HUES48 (cell line): ENCODE measurements around the gene MMP13.
"Not testable (repeated sequence)": the region's sequence is repeated elsewhere in the genome, so short reads cannot be mapped to it uniquely, and the experiment has no call there.

Experiments used
- H3K27ac ChIP-seq: one replicate; pipeline ENCODE4 v1.7.0; 2013; ENCODE audit warnings: low read depth, low read length, inconsistent platforms
- H3K27me3 ChIP-seq: 2 replicates; pipeline ENCODE4 v1.6.1; 2013; ENCODE audit warnings: mild to moderate bottlenecking, low read length; ENCODE audit not compliant: control insufficient read depth, insufficient read depth
- H3K36me3 ChIP-seq: 2 replicates; pipeline ENCODE4 v1.6.1; 2013; ENCODE audit warnings: low read length; ENCODE audit not compliant: control insufficient read depth, insufficient read depth
- H3K4me1 ChIP-seq: 2 replicates; pipeline ENCODE4 v1.6.1; 2013; ENCODE audit warnings: mild to moderate bottlenecking, low read length; ENCODE audit not compliant: control insufficient read depth, insufficient read depth
- H3K4me3 ChIP-seq: 2 replicates; pipeline ENCODE4 v1.5.1; 2013; ENCODE audit warnings: mild to moderate bottlenecking, low read depth, low read length
- H3K9ac ChIP-seq: 2 replicates; pipeline ENCODE4 v1.6.1; 2013; ENCODE audit warnings: mild to moderate bottlenecking, low read depth, low read length, moderate library complexity
- H3K9me3 ChIP-seq: 2 replicates; pipeline ENCODE4 v1.6.1; 2013; ENCODE audit warnings: low read length; ENCODE audit not compliant: control insufficient read depth, insufficient read depth

MMP13 gene

GRCh38 chr11:102973698-102974097 lies 18.2 kb upstream of the MMP13 start:
- H3K9ac ChIP-seq, H3K36me3 ChIP-seq, H3K27me3 ChIP-seq, H3K27ac ChIP-seq, H3K4me3 ChIP-seq, H3K9me3 ChIP-seq, H3K4me1 ChIP-seq: not testable (repeated sequence)

GRCh38 chr11:102972853-102973252 lies 17.3 kb upstream of the MMP13 start:
- no peak overlapping the region for H3K4me3 ChIP-seq
- H3K9me3 ChIP-seq = no peaks in the 10 kb centered on the region
- H3K9ac ChIP-seq = no peak overlapping the region
- H3K4me1 ChIP-seq = peaks cover 5% of the 10 kb centered on the region; the same call in 1 of the 2 replicates
- no peaks in the 10 kb centered on the region for H3K27me3 ChIP-seq
- H3K36me3 ChIP-seq = no peaks in the 10 kb centered on the region
- H3K27ac ChIP-seq = no peak overlapping the region

- H3K4me3 ChIP-seq = no peak overlapping the region
- no peak overlapping the region for H3K27ac ChIP-seq
- no peaks in the 10 kb centered on the region for H3K36me3 ChIP-seq
- H3K4me1 ChIP-seq = peaks cover 5% of the 10 kb centered on the region; the same call in 1 of the 2 replicates
- H3K9ac ChIP-seq = no peak overlapping the region
- no peaks in the 10 kb centered on the region for H3K27me3 ChIP-seq
- H3K9me3 ChIP-seq = no peaks in the 10 kb centered on the region
These were observed 16.2 kb upstream of the MMP13 start for GRCh38 chr11:102971766-102972165.

DNA sequence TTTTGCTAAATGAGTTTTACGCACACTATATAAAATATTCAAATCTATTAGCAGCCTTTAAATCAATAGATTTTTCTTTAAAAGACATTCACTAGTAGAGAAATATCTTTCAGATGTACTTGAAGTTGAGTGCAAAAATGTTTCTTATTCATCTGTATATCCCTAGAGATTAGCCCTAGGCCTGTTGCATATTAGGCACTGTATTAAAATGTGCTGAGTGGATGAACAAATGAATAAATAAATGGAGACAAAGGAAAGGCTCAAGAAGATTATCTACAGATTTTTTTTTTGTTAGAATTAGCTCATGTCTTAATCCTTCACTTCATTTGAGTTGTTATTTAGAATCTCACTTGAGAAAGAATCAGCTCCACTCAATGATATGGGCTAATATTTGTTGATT lies 12.0 kb upstream of the MMP13 start:
- peaks cover 5% of the 10 kb centered on the region; the same call in 1 of the 2 replicates for H3K4me1 ChIP-seq
- H3K27me3 ChIP-seq = no peaks in the 10 kb centered on the region
- no peak overlapping the region for H3K9ac ChIP-seq
- H3K9me3 ChIP-seq = no peaks in the 10 kb centered on the region
- H3K27ac ChIP-seq = no peak overlapping the region
- no peak overlapping the region for H3K4me3 ChIP-seq
- H3K36me3 ChIP-seq = no peaks in the 10 kb centered on the region

GRCh38 chr11:102966011-102966410 lies 10.5 kb upstream of the MMP13 start:
- Histone ChIP-seq H3K9ac (no peak overlapping the region), H3K27me3 (no peaks in the 10 kb centered on the region), H3K27ac (no peak overlapping the region), H3K9me3 (no peaks in the 10 kb centered on the region), H3K4me3 (no peak overlapping the region), H3K4me1 (peaks cover 3% of the 10 kb centered on the region; the same call in 1 of the 2 replicates), H3K36me3 (no peaks in the 10 kb centered on the region)

DNA sequence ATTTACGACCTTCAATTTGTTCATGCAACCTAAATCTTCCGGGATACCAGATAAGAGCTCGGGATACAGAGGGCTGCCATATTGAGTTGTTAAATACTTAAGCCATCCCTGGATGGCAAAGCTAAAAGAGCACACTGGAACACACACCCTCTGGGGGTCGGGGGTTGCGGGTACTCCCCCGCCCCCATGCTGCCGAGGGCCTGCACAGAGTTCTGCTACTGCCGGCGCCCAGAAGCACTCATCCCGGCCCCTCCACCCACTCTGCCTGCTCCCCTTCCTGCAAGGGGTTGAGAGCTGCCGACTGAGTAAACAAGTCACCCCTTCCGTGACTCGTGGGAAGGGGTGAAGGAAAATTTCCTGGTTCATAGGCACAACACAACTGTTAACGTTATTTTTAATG lies 9.3 kb upstream of the MMP13 start:
- Histone ChIP-seq H3K4me3 (no peak overlapping the region), H3K36me3 (no peaks in the 10 kb centered on the region), H3K9ac (no peak overlapping the region), H3K9me3 (no peaks in the 10 kb centered on the region), H3K27ac (no peak overlapping the region), H3K4me1 (no peaks in the 10 kb centered on the region), H3K27me3 (no peaks in the 10 kb centered on the region)

- Histone ChIP-seq H3K9me3 (no peaks in the 10 kb centered on the region), H3K4me1 (no peaks in the 10 kb centered on the region), H3K36me3 (no peaks in the 10 kb centered on the region)
These were observed 2.4 kb upstream of the MMP13 start for GRCh38 chr11:102957953-102958352.

DNA sequence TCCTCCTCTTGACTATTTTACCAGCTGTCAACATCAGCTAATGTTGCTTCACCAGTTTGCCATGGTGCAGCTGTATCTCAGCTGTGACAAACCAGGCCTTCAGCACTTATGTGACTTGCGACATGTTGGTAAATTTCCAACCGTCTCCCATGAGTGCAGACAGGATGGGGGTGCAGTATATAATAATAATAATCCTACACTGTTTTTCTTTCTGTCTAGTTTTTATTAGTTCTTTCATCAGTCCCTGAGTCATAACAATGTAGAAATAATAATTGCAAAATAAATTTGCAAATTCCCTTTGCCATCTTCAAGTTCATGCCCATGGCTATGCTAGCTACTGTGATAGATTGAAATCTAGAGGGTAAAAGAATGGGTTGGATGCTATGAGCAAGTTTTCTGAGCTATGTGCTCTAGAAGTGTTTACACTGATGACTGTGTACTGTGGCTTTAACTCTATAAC lies 4.9 kb downstream of the MMP13 start:
- Histone ChIP-seq H3K36me3 (no peaks in the 10 kb centered on the region), H3K9me3 (no peaks in the 10 kb centered on the region), H3K4me3 (no peak overlapping the region), H3K9ac (no peak overlapping the region), H3K27ac (no peak overlapping the region), H3K4me1 (no peaks in the 10 kb centered on the region), H3K27me3 (no peaks in the 10 kb centered on the region)

More at GRCh38 chr11:102957953-102958352, 2.4 kb upstream of the MMP13 start:
- H3K4me3 ChIP-seq = no peak overlapping the region
- H3K9ac ChIP-seq = no peak overlapping the region
- no peak overlapping the region for H3K27ac ChIP-seq
- H3K27me3 ChIP-seq = no peaks in the 10 kb centered on the region

- Histone ChIP-seq H3K9ac (no peak overlapping the region), H3K4me3 (no peak overlapping the region), H3K9me3 (no peaks in the 10 kb centered on the region), H3K36me3 (no peaks in the 10 kb centered on the region), H3K4me1 (no peaks in the 10 kb centered on the region), H3K27ac (no peak overlapping the region), H3K27me3 (no peaks in the 10 kb centered on the region)
These were observed 9.3 kb downstream of the MMP13 start for GRCh38 chr11:102946237-102946636.

GRCh38 chr11:102940714-102941588 lies 14.6 kb downstream of the MMP13 start:
- H3K36me3 ChIP-seq = no peaks in the 10 kb centered on the region
- H3K9ac ChIP-seq = no peak overlapping the region
- no peaks in the 10 kb centered on the region for H3K9me3 ChIP-seq
- no peak overlapping the region for H3K27ac ChIP-seq
- H3K4me3 ChIP-seq = no peak overlapping the region
- no peaks in the 10 kb centered on the region for H3K27me3 ChIP-seq
- peaks cover 4% of the 10 kb centered on the region; the same call in 1 of the 2 replicates for H3K4me1 ChIP-seq

DNA sequence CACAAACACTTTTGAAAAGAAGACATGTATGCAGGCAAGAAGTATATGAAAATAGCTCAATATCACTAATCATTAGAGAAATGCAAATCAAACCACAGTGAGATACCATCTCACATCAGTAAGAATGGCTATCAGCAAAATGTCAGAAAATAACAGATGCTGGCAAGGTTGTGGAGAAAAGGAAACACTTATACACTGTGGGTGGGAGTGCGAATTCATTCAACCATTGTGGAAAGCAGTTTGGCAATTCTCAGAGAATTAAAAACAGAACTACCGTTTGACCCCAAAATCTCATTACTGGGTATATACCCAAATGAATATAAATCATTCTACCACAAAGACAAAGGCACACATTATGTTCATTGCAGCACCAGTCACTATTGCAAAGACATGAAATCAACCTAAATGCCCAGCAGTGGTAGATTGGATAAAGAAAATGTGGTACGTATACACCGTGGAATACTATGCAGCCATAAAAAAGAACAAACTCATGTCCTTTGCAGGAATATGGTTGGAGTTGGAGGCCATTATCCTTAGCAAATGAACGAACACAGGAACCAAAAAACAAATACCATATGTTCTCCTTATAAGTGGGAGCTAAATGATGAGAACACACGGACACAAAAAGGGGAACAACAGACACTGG lies 18.5 kb downstream of the MMP13 start:
- H3K27me3 ChIP-seq = no peaks in the 10 kb centered on the region
- no peak overlapping the region for H3K27ac ChIP-seq
- peaks cover 4% of the 10 kb centered on the region; the same call in 1 of the 2 replicates for H3K4me1 ChIP-seq
- no peaks in the 10 kb centered on the region for H3K36me3 ChIP-seq
- H3K9ac ChIP-seq = no peak overlapping the region
- no peak overlapping the region for H3K4me3 ChIP-seq
- no peaks in the 10 kb centered on the region for H3K9me3 ChIP-seq
